Nephron (organoid): ENCODE data around the gene CACTIN.
A peak's percentile ranks its signal among the peaks of the same experiment; 100 is the strongest.

Experiments
- H3K27ac Mint-ChIP-seq, 3 experiments: 2 replicates each; pipeline ENCODE4 v1.8.0; 2020; ENCODE audit warnings: mixed read lengths in 3 of 3, mild to moderate bottlenecking in 2 of 3, moderate library complexity in 1 of 3
- H3K27me3 Mint-ChIP-seq: 2 replicates; pipeline ENCODE4 v1.8.0; 2021; ENCODE audit warnings: low read depth, mild to moderate bottlenecking, moderate library complexity, mixed read lengths
- H3K36me3 Mint-ChIP-seq: 2 replicates; pipeline ENCODE4 v1.8.0; 2020; ENCODE audit warnings: low read depth, mixed read lengths
- H3K4me1 Mint-ChIP-seq: 2 replicates; pipeline ENCODE4 v1.8.0; 2020; ENCODE audit warnings: mixed read lengths
- H3K4me3 Mint-ChIP-seq, 3 experiments: 2 replicates each; pipeline ENCODE4 v1.8.0; 2020; ENCODE audit warnings: mild to moderate bottlenecking in 3 of 3, mixed read lengths in 3 of 3, moderate library complexity in 2 of 3
- H3K9me3 Mint-ChIP-seq: 2 replicates; pipeline ENCODE4 v1.8.0; 2020; ENCODE audit warnings: mixed read lengths
- CTCF ChIP-seq, 3 experiments: fragments of 200-600 bp; sonication (generic); IDR thresholded peaks; one replicate each; pipeline ENCODE4 v1.5.0; 2021; ENCODE audit warnings: antibody characterized with exemption in 3 of 3; ENCODE audit not compliant: unreplicated experiment in 3 of 3

The CACTIN gene

GRCh38 chr19:3580156-3580934 is 46.2 kb downstream of the CACTIN start:
- H3K27me3 Mint-ChIP-seq, result peaks cover 48% of the 10 kb centered on the region
- H3K9me3 Mint-ChIP-seq, result no peaks in the 10 kb centered on the region
- no peak for TF ChIP-seq CTCF (IDR thresholded peaks at IDR 0.05; ENCODE audit: unreplicated experiment in 3 of 3)
- H3K4me3 Mint-ChIP-seq, result peak overlapping the region in 2 of 3 experiments; percentile 4 to 45
- peaks cover 3% of the 10 kb centered on the region for H3K36me3 Mint-ChIP-seq
- peak overlapping the region in 1 of 3 experiments; percentile 50 for H3K27ac Mint-ChIP-seq
- H3K4me1 Mint-ChIP-seq, result peaks cover 10% of the 10 kb centered on the region

GRCh38 chr19:3578390-3578789 is 48.2 kb downstream of the CACTIN start:
- peaks cover 13% of the 10 kb centered on the region for H3K36me3 Mint-ChIP-seq
- H3K27ac Mint-ChIP-seq, result no peak overlapping the region
- H3K9me3 Mint-ChIP-seq, result no peaks in the 10 kb centered on the region
- peaks cover 15% of the 10 kb centered on the region for H3K4me1 Mint-ChIP-seq
- TF ChIP-seq CTCF (IDR thresholded peaks at IDR 0.05; ENCODE audit: unreplicated experiment in 3 of 3), result no peak
- peak overlapping the region in 1 of 3 experiments; percentile 33 for H3K4me3 Mint-ChIP-seq
- H3K27me3 Mint-ChIP-seq, result peaks cover 43% of the 10 kb centered on the region

GRCh38 chr19:3577723-3578344 is 48.8 kb downstream of the CACTIN start:
- no peak for TF ChIP-seq CTCF (IDR thresholded peaks at IDR 0.05; ENCODE audit: unreplicated experiment in 3 of 3)

GRCh38 chr19:3576696-3577443 is 49.7 kb downstream of the CACTIN start:
- Mint-ChIP-seq H3K4me1 (peaks cover 15% of the 10 kb centered on the region), H3K27me3 (peaks cover 30% of the 10 kb centered on the region), H3K4me3 (peak overlapping the region; percentile 50 to 67 (median 61)), H3K9me3 (no peaks in the 10 kb centered on the region), H3K27ac (no peak overlapping the region), H3K36me3 (peaks cover 13% of the 10 kb centered on the region)
- TF ChIP-seq CTCF (IDR thresholded peaks at IDR 0.05; ENCODE audit: unreplicated experiment in 3 of 3), result no peak

More at GRCh38 chr19:3577723-3578344, 48.8 kb downstream of the CACTIN start:
- no peaks in the 10 kb centered on the region for H3K9me3 Mint-ChIP-seq
- H3K4me3 Mint-ChIP-seq, result no peak overlapping the region
- H3K27ac Mint-ChIP-seq, result no peak overlapping the region
- peaks cover 15% of the 10 kb centered on the region for H3K4me1 Mint-ChIP-seq
- H3K27me3 Mint-ChIP-seq, result peaks cover 40% of the 10 kb centered on the region
- H3K36me3 Mint-ChIP-seq, result peaks cover 13% of the 10 kb centered on the region

- TF ChIP-seq CTCF (IDR thresholded peaks at IDR 0.05; ENCODE audit: unreplicated experiment in 3 of 3), result no peak
- H3K4me1 Mint-ChIP-seq, result peaks cover 20% of the 10 kb centered on the region
- no peak overlapping the region for H3K27ac Mint-ChIP-seq
- H3K27me3 Mint-ChIP-seq, result peaks cover 29% of the 10 kb centered on the region
- H3K36me3 Mint-ChIP-seq, result peaks cover 13% of the 10 kb centered on the region
- H3K9me3 Mint-ChIP-seq, result no peaks in the 10 kb centered on the region
- H3K4me3 Mint-ChIP-seq, result peak overlapping the region; percentile 50 to 82 (median 61)
Measured at GRCh38 chr19:3575949-3576673, 50.5 kb downstream of the CACTIN start.
